Right lung (tissue), 5 donors: ENCODE results near the gene MANBA. TPM values are rescaled to one million over a fixed set of nuclear protein-coding genes. Genes with fewer than 3 reads are reported as not detected.
"Not testable (repeated sequence)": the region's sequence is repeated elsewhere in the genome, so short reads cannot be mapped to it uniquely, and the experiment has no call there.

Experiments used
- DNase-seq, 2 donors: peaks; one replicate each; pipeline ENCODE4 v3.0.0-alpha.2; 2013
- polyA plus RNA-seq, 5 donors: library from polyadenylated mRNA; unstranded; fragments of 120-200 nt; gene quantifications; one replicate each; pipeline versions ENCODE4 v1.2.1 to v1.2.3, GENCODE V29; 2013; ENCODE audit warnings: inconsistent platforms in 1 of 5, low replicate concordance in 1 of 5; ENCODE audit not compliant: insufficient read length in 5 of 5, insufficient read depth in 1 of 5

MANBA gene
- polyA plus RNA-seq, 5 donors: 25.9 to 40.8 (median 35.4) TPM

DNA sequence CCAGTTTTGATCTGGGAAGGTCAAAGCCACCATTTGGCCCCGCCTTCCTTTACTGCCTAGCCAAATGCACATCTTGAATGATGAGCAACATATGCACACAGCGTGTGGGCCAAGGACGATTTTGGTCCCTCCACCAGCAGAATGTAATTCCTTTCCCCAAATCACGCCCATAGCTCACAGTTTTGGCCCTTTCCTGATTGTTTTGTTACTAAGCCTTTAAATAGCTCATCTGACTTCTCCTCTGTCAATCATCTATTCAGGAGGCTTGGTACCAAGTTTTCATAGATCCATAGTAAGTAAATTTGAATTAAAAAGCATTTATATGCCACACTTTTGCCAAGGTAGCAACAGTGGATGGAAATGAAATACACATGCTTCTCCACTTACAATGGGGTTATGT, 136.3 kb downstream of the MANBA start:
- DNase-seq: no peak

DNA sequence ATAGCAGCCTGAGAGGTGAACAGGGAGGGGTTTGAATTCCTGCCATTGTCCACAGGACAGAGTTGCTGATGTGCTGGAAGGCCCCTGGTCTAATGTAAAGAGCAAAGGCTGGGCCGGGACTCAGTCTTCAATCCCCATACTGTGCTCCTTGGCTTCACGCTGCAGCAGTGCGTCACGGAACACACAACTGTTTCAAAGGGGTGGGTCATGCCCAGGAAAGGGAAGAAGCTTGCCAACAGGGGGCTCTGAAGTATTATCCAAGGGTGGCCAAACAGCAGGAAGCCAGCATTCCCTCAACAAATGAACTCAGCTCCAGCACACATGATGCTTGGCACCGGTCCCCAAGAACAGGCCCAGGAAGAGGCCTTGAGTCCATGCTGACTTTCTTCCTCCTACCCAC, 137.1 kb downstream of the MANBA start:
- peak; percentile 24 to 37 for DNase-seq

DNA sequence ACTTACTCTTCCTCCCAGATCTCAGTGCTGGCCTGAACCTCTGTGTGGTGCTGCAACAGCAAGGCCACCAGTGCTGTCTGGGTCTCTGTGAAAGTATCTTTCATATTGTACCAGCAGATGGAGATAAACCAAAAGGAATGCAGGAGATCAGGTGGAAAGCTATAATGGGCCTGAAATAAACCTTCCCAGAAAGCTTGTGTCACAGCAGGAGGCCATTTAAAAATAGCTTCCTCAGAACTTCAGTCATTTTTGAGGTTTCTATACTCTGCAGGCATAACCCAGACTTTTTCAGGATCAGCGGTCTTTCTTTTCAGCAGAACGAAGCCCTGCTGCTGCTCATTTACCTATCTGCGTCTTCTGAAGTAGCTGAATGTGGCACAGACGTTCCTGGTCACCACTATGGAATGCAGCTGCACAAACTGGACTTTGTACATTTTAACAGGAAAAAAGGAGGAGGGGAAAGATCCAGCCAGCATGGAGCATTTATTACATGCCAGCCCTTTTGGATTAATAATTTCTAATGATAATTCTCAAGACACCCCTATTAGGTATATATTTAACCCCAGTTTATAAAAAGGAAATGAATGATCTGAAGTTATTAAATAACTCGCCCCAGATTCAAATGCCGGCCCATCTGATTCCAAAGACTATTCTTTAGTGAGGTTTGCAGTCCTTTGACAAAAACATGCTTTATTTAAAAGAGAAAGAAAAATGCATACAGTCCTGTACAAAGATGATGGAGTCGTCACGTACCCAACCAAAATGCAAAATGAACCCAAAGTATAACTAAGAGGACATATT, 139.9 kb downstream of the MANBA start:
- no peak for DNase-seq

DNA sequence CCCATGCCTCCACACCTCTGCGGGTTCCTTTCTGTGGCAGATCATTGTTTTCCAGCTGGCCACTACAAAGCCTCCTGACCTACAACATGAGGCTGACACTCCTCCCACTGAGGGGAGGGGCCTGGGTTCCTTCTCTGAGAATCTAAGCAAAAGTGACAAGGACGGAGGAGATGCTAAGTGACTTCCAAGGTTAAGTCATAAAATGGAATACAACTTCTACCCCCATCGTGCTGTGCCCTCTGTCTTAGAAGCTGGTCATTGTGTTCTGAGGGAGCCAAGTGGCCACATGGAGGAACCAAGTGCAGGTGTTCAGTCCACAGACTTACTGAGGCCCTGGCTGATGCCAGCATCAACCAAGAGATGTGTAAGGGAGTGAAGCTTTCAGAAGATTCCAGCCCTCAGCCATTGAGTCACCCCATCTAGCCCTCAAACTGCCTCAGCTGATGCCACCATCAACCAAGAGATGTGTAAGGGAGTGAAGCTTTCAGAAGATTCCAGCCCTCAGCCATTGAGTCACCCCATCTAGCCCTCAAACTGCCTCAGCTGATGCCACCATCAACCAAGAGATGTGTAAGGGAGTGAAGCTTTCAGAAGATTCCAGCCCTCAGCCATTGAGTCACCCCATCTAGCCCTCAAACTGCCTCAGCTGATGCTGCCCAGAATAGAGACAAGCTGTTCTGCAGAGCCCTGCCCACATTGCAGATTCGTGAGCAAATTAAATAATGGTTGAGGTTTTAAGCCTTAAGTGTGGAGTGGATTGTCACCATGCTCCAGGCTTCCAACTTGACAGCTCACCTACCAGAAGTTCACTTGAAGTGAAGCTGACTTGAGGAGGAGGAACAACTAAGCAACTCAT, 140.8 kb downstream of the MANBA start:
- not testable (repeated sequence) for DNase-seq

DNA sequence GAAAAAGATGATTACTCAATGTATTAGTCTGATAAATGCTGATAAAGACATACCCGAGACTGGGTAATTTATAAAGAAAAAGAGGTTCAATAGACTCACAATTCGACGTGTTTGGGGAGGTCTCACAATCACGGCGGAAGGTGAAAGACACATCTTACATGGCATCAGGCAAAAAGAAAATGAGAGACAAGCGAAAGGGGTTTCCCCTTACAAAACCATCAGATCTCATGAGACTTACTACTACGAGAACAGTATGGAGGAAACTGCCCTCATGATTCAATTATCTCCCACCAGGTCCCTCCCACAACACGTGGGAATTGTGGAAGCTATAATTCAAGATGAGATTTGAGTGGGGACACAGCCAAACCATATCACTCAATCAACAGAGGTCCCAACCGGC, 141.7 kb downstream of the MANBA start:
- DNase-seq: not testable (repeated sequence)

DNA sequence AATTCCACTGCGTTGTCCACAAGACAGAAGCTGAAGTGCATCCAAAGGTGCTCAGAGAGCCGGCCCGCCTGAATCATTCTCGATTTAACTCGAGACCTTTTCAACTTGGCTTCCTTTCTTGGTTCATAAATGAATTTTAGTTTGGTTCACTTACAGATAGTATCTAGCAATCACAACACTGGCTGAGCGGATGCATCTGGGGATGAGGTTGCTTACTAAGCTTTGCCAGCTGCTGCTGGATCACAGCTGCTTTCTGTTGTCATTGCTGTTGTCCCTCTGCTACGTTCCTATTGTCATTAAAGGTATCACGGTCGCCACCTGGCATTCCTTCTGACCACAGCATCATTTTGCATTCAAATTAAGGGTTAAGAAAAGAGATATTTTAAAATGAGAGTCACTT, 144.1 kb downstream of the MANBA start:
- DNase-seq: no peak

DNA sequence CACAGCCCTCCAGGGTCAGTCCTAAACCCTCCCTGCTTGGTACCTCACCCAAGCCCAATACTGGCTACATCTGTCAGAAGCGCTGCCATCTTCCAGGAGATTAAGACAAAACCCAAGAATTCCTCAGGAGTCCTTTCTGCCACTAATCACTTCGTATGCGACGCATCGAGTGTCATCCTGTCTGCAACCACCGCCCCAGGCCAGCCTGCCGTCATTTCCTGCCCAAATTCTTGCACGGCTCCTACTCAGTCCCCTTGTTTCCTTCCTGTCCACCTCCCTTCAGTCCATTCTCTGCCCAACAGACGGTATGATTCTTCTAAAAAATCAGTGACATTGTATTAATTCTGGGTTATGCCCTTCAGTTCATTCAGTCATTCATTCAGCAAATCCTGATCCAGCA, 146.0 kb downstream of the MANBA start:
- DNase-seq: no peak

DNA sequence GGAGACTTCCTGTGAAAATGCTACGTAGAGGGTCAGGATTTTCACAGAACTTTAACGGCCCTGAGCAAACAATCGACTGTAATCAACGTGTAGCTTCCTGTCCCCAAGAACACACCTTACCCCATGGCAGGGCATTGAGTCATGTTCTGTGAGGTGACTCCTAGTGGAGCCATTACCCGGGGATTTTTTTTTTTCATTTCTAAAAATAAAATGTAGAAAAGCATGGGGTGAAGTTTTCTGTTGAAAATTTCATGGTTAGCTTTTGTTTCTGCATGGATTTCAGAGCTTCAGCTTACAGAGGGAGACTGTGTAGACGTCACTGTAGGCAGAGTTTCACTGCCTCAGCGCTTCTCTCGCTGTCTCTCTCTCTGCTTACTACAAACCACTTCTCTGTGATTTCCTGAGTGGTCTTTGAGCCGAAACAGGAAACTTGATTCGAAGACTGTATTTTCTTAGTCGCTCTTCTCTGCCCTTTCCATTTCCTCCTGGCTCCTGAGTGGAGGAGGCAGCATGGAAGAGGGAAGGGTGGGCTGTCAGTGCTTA, 147.9 kb downstream of the MANBA start:
- no peak for DNase-seq

DNA sequence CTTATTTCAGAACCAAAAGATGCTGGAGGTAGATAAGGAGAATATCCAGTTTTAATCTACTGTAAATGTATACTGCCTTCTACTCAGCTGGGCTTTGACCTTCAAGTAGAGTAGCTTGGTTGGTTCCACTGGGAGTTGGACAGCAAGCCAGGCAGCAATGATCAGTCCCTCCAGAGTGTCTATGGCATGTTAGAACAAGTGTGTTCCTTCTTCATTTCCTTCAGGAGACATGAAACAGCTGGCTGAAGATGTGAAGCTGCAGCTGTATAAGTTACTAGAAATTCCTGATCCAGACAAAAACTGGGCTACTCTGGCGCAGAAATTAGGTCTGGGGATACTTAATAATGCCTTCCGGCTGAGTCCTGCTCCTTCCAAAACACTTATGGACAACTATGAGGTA, 148.6 kb downstream of the MANBA start:
- no peak for DNase-seq

DNA sequence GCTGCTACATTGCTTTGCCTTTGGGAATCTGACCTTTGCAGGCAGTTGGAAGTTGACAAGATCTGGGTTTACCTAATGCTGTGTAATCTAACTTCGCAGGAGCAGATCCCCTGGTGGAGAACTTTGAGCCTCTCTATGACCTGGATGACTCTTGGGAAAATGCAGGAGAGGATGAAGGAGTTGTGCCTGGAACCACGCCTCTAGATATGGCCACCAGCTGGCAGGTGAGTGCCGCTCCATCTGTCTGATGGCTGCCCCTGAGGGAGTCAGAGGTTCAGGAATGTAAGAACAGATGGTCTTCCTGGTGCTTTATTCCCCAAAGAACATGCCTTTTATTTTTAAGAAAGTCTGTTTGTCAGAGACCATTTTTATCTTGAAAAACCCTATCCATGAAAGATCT, 150.3 kb downstream of the MANBA start:
- no peak for DNase-seq

DNA sequence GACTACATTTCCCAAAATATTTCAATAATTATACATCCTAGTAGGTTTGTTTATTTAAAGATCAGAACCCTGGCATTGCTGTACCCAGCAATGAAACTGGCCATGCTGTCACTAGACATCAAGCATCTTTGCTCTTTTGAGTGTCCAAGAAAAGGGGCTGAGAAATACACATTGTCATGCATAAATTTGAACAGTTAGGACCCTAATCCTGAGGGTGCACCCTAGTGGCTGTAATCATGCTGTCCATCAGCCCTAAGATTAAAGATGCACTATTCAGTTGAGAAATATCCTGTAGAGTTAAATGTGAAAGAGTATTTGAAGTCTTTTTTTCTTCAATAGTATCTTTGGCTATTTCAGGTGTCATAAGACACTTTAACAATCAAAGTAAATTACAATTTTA, 150.8 kb downstream of the MANBA start:
- DNase-seq: no peak

DNA sequence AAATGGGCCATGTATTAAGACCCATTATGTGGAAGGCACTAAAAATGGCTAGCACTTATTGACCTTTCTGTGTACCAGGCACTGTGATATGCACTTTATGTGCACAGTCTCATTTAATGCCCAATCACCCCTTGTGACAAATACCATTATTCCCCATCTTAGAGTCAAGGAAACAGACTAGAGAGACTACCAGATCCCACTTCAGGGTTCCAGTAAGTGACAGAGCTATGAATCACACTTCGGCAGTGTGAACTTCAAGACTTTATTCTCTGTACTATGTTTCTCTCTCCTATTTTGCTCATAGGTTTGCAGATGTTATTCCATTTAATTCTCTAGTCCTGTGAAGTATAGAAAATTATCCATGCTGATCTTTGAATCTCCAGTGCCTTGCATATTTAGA, 152.6 kb downstream of the MANBA start:
- no peak for DNase-seq

DNA sequence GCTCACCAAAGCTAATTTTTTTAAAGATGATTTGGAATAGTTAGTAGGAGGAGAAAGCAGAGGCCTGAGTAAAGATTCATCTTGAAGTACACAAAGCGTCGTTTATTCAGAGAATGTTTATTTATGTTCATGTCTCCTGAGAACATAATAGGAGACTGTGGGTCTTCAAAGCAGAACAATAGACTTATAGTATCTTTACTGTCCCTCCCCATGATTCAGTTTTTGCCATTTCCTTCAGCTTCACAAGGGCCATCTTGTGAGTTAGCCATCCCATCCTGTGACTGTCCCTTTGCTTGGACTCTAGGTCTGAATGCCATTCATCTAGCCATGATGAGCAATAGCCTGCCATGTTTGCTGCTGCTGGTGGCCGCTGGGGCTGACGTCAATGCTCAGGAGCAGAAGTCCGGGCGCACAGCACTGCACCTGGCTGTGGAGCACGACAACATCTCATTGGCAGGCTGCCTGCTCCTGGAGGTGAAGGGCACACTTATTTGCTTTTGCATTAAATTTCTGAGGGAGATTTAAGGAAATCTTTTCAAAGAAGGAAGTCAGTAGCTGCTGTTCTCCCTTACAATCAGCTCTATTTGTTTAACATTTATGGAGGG, 153.8 kb downstream of the MANBA start:
- DNase-seq: no peak

DNA sequence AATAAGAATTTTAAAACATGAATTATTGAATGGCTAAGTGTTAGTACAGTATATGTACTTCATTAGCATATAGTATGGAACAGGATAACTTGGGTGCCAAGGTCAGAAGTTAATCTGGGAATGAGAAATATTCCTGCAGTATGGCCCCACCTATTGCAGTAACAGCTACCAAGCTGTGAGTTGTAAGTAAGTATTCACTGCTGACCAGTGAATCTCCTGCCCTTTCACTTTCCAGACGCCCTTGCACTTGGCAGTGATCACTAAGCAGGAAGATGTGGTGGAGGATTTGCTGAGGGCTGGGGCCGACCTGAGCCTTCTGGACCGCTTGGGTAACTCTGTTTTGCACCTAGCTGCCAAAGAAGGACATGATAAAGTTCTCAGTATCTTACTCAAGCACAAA, 154.5 kb downstream of the MANBA start:
- no peak for DNase-seq

DNA sequence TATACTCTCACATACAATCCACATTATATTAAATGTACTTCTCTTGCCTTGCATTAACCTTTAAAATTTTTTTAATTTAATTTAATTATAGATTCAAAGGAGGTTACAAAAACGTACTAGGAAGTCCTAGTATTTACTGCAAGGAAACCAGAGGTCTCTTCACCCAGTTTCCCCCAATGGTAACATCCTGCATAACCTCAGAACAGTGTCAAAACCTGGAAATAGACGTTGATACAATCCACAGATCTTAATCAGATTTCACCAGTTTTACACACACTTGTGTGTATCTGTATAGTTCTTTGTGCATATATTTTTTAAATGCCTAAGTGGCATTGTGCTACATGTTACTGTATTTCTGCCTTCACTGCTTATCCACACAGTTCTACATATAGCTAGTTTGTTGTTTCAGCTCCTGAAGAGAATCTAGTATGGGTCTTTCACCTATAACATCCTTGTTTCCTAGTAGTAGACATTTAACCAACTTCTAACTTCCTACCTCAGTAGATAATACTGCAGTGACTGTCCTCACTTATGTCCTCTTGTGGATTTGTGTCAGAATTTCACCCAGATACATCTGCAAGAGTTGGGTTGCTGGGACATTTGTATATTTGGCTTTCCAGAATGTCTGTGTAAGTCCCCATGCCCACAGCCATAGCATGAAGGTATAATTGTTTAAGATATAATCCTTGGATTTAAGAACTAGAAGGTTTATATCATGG, 156.4 kb downstream of the MANBA start:
- DNase-seq: no peak

DNA sequence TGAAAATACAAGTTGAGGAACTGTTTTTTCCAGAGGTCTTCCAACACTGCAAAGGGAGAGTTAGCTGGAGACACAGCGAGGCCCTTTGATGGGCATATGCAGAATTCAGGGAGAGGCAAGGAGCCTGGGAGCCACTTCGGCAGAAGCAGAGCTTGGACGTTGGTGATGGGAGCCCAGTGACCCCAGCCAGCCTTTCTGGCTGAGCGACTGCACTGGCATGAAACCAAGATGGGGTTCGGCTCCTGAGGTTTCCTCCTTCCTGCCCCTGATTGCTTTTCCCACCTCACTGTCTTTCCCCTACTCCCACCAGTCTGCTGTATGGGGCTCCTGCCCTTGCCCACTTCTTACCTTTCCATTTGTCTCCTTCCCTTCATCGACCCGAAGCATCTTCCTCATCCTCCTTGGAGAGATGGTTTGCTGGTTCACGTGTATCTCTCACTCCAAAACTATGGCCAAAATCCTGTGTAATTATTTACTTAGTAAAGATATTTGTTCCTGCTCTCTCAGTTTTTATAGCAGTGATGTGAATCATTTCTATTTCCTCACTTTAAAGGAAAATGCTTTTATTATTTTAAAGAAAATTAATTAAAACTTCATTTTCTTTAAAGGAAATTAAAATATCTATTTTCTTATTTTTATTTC, 159.1 kb downstream of the MANBA start:
- no peak for DNase-seq

DNA sequence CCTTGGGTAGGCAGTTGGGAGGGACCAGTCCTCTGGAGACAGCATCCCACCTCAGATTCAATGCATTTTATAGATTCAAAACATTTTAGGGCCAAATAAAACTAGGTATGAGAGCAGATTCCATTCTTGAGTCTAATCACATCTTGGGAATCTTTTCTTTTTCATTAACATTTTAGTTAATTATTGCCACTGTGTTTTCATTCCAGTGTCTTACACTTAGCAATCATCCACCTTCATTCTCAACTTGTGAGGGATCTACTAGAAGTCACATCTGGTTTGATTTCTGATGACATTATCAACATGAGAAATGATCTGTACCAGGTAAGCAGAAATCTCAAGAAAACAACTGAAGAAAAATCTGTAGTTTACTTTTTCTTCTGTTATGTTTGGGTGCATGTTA, 160.1 kb downstream of the MANBA start:
- DNase-seq: no peak

DNA sequence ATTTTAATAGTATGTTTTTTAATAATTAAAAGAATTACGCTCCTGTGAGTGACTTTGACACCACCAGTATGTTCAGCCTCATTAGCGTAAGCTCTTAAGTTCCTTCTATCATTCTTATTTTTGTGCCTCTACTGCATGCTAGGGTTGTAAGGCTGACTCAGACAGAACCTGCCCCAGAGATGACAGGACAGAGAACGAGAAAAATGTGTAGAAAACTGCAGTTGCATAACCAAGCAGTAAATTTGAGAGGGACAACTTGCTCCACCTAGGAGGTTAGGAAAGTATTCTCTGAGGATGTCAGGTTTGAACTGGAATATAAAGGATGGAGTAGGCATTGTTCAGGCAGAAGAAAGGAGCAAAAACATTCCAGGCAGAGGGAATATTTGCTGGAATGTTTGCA, 160.9 kb downstream of the MANBA start:
- DNase-seq: no peak

DNA sequence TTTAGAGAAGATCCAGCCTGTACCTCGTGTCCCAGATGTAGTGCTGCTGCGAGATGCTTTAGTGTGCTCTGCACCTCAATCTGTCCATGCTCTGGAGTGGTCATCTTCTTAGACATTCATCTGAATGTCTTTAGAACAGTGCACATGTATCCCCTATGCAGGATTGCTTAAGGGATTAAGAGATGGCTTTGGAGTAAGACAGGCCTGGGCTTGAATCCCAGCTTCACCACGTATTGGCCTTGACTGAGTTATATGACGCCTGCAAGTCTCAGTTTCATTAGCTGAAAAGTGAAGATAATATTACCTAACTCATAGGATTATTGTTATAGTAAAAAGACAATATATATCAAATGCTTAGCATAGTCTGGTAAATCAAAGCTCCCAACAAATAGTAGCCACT, 161.3 kb downstream of the MANBA start:
- DNase-seq: no peak

DNA sequence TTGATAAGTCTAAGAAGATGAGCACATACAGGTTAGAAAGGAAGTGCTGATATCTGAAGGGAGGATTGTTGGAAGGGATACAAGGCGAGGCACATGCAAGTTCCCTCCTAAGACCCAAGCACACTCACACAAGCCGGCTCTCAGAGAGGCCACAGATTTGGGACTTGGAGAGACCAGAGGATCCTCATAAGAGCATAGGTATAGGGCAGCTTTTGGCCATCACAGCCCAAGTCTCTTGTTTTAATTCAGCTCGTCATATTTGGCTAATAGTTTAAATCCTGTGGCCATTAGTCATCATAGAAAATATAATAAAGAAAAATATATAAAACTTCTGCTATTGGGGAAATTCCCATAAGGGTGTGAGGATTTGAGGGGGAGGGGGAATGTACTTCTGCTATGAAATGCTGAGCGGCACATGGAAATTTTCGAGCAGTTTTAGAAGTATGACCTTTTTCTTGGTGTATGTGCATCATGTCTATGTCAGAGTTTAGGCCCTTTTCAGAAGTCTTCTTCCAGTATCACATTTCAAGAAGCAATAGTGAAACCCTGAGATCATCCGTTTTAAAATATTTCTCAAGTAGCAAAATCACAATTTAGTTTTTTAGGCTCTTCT, 161.9 kb downstream of the MANBA start:
- DNase-seq: no peak
